HG03469 (cell line): ENCODE measurements around the gene HDHD5.

Experiments
- ATAC-seq: cut with Tn5 transposase; IDR thresholded peaks from one replicate; pipeline ENCODE4 v1.9.1; 2021; ENCODE audit warnings: mild to moderate bottlenecking, moderate library complexity, moderate number of reproducible peaks; ENCODE audit not compliant: unreplicated experiment

The HDHD5 gene

DNA sequence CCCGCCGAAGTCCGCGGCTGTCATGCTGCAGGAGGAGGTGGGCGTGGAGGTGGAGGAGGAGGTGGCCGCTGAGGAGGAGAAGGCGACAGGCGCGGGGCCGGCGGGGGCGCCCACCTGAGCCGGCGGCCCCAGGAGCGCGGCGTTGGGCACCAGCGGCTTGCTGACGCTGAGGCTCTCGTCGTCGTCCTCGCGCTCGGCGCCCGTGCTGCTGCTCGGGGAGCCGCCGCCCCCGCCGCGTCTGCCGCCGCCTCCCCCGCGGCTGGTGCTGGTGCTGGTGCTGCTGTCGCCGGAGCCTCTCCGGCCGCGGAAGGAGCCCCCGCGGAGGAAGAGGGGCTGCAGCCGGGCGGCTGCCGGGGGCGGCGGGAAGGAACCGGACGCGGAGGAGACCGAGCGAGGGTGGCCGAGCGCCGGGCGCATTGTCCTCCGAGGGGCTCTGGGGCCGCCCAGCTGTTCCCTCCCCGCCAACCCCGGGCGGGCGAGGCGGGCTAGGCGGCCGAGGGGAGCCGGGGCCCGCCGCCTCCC, 38.3 kb downstream of the HDHD5 start:
- ATAC-seq: no peak

DNA sequence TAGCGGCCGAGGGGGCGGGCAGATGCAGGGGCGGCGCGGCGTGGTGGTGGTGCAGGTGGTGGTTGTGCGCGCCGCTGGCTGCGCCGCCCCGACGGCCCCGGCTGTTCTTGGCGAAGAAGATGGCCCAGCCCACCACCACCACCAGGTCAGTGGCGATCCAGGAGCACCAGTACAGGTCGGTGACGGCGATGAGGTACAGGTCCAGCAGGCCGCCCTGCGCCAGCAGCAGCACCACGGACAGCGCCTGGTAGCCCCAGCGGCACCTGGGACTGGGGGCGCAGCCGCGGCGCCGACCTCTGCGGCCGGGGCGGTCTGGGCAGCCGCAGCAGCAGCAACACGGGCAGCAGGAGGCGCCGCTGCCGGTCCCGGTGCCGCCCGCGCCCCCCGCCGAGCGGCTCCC, 38.8 kb downstream of the HDHD5 start:
- ATAC-seq: no peak

DNA sequence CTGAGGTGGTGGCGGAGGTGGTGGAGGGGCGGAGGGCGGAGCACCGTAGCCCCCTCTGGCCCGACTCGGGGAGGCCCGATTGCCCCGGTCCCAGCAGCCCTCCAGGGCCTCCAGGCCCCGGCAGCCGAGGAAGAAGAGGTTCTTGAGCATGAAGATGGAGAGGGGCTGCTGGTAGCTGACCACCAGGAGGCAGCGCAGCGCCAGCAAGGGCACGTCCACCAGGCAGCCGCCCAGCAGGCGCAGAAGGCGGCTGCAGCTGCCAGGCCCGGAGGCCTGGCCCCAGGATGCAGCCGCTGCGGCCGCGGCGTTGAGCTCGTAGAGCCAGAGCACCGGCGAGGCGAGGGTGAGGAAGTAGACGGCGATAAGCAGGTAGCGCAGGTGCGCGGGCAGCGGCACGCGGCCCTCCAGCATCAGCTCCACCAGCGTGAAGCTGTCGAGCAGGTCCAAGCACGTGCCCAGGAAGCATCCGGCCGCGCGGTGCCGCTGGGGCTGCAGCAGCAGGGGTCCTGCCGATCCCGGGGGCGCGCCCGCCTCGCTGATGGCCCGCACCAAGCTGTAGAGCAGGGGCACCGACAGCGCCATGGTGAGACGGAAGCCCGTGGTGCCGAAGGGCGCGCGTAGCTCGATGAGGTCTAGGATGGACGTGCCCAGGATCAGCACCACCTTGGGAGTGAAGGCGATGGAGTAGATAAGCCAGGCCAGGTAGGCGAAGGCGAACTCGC, 39.4 kb downstream of the HDHD5 start:
- ATAC-seq: no peak

DNA sequence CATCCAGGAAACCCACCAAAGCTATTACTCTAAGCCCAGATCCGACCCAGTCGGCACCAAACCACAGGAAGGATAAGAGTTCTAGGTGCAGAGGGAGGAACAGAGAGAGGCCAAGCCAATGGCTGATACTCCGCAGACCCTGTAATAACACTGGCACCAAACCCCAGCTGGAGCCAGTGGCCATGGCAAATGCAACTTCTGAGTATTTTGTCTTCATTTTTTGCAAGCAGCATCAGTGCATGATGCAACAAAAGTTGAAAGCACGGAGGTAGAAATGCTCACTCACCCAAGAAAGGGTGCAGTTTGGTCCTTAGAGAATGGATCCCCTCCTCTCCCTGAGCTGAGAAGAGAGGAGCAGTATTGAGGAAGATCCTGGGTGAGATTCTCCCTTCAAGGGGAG, 40.7 kb downstream of the HDHD5 start:
- no peak for ATAC-seq

DNA sequence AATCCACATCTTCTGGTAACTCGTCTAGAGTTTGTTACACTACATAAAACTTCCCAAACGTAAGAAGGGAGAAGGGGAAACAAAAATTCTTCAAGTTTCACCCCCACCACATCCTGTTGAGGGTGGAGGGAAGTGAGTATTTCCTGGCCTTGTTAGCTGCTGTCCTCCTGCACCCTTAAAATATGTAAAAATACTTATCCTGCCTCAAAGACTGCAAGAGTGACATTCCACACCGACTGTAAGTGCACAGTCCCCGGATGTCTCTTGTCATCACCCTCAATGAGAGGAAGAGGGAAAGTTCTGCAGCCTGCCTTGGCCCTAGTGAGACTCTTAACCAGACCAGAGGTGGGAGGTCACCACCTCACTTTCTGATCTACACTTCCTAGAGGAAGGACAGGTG, 41.2 kb downstream of the HDHD5 start:
- ATAC-seq: no peak

DNA sequence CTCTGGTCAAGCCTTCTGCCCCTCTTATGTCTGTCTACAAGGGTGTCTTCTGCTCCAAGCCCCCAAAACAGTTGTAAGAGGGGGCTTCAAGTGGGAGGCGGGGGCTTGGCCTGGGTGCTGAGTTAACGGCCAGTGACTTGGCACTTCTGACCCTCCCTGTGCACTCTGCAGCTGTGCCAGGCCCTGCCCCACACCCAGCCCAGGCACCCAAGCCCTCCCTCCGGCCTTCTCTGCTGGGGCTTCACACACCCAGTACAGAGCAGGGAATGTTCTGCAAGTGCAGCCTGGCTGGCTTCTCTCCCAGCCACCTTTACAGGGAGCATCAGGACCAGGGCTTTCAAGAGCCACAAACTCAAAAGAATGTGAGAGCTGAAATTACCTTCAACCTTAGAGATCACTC, 41.7 kb downstream of the HDHD5 start:
- ATAC-seq: no peak

DNA sequence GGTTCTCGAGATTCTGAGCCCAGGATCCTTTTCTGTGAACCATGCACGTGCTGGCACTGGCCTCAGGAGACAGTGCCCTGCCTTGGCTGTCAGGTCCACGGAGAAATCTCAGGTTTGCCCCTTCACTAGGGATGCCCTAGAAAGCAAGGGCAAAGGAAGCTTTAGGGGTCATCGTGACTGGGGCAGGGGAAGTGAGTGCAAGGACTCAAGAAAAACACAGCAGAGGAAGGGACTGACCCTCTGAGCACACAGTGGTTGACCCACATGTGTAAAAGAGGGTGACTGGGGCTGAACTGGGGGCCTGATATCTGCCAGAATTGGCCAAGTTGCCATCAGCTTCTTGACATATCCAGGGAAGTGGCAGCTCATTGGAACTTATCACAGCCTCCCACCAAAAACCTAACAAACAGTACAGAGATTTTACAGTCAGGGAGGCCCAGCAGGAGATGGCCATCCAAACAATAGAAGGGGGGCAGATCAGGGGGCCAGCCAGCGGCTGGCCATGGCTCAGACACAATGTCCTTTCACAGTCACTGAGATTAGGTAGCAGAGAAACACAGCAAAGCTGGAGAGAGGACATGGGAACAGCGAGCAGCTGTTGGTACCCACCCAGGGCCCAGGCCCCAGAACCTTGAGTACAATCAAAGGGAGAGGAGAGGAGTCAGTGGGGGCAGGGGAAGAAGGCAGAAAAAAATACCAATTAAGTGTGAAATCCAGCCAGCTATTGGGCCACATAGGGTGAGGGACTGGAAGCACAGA, 42.3 kb downstream of the HDHD5 start:
- no peak for ATAC-seq

DNA sequence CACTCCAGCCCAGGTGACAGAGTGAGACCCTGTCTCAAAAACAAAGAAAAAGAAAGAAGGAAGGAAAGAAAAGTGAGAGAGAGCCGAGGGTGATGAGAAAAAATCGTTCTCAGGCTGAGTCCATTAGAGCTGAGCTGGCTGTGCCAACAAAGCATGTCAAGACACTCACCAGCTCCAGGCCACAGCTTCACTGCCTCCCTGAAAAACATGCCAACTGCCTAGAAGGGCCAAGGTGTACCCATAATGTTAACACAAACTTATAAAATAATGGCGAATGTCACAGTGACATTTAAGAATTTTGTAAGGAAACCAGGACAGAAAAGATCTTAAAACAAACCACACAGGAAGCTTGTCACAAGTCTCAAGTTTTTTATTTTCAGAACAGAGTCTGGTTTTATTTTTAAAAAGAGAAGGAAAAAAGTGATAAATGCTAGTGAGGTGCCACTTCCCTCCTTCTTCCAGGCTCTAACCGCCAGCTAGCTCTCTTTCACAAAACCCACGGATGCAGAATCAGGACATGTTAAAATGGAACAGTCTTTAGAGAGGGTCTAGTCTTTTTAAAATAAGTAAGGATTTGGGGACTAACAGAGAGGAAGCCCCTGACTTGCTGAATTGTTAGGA, 43.0 kb downstream of the HDHD5 start:
- no peak for ATAC-seq

DNA sequence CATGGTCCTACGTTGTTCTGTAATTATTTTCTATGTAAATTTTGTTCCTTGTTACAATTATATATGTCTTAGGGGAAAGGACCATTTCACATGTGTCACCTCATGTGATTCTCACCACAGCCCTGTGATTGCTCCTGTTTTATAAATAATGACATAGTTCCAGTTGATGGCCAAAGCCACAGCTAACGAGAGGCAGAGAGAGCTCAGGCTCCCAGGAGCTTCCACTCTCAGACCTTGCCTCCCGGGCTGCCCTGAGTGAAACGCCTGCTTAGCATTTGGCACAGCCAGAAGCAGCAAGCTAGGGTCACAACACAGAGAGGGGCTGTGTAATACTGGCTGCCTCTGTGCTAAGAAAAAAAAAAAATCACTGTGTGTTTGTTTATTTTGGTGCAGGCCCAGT, 43.8 kb downstream of the HDHD5 start:
- no peak for ATAC-seq

DNA sequence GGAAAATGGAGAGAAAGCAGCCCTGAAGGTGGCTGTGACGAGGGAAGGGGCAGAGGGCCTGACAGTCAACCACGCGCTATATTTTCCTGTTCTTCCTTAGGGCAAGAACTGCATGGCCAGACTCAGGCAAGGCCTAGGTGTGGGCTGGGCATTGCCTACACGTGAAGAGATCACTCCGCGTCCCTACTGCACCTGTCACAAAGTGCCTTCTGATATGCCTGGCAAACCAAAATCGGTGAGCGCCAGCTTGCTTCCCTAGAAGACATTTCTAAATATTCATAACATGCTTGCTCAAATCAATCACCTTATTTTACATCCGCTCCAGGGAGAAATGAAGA, 44.2 kb downstream of the HDHD5 start:
- no peak for ATAC-seq

DNA sequence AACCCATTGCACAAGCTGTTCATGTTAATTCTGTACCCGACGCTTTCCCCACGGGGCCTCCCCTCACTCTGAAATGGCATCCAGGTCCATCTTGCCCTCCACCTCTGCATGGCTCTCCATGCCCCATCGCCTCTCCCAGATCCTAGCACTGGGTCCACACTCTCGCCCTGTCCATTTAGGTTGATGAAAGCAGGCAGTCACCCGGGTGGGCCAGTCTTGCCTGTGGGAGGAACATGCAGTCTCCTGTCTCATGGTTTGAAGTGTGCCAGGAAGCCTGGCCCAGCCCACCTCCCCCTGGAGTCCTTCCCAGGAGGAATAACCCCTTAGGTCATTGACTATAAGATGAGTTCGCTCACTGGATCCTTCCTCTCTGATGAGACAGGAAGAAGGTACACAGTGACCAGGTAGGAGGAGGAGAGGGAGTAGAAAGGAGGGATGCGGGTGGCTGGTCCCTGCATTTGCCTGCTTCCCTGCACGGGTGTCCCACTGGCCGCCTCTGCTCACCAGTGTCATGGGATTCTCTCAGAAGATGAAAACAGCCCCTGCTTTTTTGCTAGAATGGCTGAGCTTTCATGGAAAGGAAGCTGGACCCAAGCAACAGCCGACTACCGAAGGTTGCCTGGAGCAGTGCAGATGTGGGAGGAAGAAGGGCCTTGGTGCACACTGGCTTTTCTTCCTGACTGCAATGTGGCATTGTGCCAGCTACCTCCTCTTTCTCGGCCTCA, 44.7 kb downstream of the HDHD5 start:
- no peak for ATAC-seq

DNA sequence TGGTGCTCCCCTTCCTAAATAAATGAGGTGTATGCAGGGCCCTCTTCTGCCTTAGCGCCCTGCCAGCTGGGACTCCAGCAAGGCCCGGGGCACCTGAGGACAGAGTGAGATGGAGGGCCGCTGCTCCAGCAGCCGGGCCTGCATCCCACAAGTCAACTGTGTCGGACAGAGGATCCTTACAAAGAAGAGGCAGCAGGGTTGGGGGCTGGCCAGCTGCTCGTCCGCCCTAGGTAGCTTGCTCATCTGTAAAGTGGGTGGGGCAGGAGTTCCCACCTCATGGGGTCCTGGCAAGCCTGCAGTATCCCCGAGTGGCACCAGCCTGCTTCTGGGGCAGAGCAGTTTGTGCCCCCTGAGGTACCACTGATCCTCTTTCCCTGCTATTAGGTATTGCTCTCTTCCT, 45.5 kb downstream of the HDHD5 start:
- ATAC-seq: no peak

DNA sequence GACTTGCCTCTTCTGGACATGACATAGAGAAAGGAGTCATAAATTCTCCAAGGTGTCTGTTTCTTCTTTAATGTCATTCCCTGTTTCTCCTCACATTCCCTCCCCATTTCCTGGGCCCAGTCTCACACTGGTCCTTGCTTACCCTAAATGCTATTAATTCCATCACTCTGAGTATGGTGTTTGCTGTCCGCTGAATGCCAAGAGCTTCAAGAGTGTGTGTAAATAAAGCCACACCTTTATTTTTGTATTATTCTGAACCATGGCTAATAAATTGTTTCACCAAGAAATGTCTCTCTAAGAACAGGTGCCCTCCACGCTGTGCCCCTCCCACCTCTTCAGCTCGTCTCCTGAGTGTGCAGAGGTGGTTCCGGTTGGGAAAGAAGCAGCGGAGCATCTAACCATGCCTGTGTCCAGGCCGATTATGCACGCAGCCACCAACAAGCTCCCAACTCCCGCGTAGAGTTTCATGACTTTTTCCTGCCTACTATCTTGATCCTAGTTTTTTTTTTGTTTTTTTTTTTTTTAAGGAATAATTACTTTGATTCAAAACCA, 46.5 kb downstream of the HDHD5 start:
- no peak for ATAC-seq

DNA sequence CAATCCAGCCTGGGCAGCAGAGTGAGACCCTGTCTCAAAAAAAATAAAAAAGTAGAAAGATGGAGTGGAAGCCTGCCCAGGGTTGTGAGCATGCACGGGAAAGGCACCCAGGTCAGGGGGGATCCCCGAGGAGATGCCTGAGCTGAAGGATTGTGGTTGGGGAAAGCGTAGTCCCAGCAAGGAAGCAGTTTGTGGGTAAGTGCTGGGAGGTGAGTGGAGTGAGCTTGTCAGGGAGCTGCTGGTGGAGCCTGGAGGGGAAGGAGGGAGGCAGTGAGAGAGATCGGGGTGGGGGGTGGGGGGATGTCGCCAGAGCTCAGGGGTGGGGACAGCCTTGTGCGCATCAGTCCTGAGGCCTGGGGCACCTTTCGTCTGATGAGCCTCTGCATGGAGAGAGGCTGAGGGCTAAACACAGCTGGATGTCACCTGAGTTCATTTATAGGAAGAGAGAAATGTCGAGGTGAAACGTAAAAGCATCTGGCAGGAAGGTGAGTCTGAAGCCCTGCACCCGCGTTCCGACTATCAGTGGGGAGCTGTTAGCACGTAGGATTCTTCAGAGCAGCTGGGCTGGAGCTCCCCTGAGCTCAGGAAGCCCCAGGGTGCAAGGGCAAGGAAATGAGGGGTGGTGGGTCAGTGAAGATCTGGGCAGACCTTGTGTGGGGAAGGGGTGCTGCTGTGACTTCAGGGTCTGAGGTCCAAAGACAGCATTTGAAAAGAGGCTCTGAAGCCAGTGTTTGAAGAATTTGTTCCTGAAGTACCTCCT, 48.1 kb downstream of the HDHD5 start:
- no peak for ATAC-seq

DNA sequence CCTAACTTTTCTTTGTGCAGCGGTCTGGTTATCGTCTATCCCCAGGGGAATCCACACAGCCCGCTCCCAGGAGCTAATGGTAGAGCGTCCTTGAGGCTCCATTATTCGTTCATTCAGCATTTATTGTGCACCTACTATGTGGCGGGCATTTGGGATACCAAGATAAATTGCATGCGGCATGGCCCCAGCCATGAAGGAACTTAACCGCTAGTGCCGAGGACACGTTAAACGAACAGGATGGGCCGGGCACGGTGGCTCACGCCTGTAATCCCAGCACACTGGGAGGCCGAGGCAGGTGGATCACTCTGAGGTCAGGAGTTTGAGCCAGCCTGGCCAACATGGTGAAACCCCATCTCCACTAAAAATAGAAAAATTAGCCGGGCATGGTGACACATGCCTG, 49.1 kb downstream of the HDHD5 start:
- no peak for ATAC-seq

DNA sequence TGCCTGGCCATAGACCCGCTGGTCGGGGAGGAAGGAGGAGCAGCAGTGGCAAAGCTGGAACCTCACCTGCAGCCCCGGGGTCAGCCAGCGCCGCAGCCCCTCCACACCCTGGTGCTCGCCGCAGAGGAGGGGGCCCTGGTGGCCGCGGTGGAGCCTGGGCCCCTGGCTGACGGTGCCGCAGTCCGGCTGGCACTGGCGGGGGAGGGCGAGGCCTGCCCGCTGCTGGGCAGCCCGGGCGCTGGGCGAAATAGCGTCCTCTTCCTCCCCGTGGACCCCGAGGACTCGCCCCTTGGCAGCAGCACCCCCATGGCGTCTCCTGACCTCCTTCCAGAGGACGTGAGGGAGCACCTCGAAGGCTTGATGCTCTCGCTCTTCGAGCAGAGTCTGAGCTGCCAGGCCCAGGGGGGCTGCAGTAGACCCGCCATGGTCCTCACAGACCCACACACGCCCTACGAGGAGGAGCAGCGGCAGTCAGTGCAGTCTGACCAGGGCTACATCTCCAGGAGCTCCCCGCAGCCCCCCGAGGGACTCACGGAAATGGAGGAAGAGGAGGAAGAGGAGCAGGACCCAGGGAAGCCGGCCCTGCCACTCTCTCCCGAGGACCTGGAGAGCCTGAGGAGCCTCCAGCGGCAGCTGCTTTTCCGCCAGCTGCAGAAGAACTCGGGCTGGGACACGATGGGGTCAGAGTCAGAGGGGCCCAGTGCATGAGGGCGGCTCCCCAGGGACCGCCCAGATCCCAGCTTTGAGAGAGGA, 49.8 kb downstream of the HDHD5 start:
- ATAC-seq: no peak

DNA sequence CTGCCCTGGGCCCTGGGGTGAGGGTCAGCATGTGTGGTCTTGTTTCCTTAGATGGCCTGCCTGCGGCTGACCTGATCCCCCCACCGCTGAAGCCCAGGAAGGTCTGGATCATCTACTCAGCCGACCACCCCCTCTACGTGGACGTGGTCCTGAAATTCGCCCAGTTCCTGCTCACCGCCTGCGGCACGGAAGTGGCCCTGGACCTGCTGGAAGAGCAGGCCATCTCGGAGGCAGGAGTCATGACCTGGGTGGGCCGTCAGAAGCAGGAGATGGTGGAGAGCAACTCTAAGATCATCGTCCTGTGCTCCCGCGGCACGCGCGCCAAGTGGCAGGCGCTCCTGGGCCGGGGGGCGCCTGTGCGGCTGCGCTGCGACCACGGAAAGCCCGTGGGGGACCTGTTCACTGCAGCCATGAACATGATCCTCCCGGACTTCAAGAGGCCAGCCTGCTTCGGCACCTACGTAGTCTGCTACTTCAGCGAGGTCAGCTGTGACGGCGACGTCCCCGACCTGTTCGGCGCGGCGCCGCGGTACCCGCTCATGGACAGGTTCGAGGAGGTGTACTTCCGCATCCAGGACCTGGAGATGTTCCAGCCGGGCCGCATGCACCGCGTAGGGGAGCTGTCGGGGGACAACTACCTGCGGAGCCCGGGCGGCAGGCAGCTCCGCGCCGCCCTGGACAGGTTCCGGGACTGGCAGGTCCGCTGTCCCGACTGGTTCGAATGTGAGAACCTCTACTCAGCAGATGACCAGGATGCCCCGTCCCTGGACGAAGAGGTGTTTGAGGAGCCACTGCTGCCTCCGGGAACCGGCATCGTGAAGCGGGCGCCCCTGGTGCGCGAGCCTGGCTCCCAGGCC, 50.6 kb downstream of the HDHD5 start:
- no peak for ATAC-seq

DNA sequence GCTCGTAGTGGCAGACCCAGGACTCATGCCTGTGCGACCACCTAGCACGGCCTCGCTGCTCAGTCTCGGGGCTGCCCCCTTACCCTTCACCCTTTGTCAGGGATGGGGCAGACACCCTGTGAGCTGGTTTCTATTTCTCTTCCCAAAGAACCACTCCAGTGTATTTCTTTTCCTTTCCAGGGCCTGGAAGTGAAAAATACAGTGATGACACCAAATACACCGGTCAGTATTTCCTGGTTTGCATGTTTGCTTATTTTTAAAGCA, 51.6 kb downstream of the HDHD5 start:
- no peak for ATAC-seq
